HUDEP-2 (cell line): ENCODE data around the gene TRPM3.
A peak's percentile ranks its signal among the peaks of the same experiment; 100 is the strongest.

Source experiments
- DNase-seq, 76 experiments: peaks; one replicate each; lab custom pipeline; 2025; ENCODE audit not compliant: unreplicated experiment in 76 of 76; lab: John Stamatoyannopoulos, UW

Gene TRPM3

DNA sequence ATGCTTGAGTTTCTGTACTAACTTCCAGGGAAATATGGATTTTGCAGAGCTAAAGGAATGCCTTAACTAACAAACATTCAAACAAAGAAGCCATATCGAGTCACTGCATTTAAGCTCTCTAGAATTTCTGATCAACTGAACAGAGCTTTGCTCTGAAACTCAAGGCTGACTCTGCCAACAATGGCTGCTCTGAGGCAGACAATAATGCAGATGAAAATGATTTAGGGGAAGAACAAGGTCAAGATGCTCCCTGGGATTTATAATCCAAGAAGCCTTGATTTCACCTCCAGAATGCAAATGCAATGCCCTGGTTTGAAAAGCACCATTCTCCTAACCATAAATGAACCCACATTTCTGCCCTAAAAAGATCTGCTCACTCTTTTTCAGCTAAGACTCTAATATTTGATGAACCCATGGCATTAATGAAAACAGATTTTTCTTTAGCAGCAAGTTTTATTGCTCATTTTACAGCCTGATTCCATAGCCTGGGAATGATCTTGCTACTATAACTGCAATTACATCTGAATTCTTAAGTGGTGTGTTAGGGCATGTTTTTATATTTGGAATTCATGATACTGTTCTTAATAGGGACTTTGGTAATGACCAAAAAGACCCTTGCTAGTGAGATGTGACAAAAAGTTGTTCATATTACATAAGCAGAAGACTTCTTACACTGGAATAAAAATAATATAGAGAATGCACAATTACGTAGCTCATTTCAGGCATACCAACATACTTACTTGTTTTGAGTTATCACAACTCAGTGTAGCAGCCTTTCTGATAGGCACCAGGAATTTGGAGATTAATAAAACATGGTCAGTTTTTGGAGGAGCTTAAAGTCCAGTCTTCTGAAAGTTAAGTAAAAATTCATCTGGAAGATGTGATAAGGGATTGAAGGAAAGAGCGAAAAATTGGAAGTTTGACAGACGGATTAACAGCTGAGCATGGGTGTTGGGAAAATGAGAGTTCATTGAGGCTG, 169.4 kb downstream of the TRPM3 start:
- no peak for DNase-seq

DNA sequence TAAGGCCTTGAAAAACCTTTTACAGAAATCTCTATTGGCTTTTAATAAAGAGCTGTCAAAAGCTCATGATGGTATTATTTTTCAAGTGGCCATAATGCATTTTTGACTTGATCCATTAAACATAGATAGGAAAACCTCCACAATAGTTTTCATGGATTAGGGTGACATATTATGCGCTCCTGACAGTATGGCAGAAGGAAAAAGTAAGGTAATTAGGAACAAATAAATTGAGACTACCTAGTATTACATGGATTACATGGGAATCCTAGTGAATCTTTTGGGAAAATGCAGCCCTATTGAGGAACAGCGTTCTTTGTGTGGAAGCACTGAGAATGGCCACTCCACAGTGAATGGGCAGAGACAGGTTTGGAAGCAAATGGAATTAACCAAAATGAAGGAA, 171.2 kb downstream of the TRPM3 start:
- no peak for DNase-seq

DNA sequence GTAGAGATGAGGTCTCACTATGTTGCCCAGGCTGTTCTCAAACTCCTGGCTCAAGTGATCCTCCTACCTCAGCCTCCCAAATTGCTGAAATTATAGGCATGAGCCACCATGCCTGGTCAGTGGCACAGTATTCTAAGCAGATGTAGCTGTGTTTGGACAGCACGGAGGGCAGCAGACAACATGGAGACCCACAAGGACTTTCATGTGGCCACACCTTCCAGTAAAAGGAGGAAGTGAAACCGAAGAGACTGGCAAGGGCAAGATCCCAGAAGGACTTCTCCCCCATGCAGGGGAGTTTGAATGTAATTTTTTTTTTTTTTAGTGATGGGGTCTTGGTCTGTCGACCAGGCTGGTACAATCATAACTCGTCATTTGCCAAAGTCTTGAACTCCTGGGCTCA, 172.2 kb downstream of the TRPM3 start:
- DNase-seq = no peak

DNA sequence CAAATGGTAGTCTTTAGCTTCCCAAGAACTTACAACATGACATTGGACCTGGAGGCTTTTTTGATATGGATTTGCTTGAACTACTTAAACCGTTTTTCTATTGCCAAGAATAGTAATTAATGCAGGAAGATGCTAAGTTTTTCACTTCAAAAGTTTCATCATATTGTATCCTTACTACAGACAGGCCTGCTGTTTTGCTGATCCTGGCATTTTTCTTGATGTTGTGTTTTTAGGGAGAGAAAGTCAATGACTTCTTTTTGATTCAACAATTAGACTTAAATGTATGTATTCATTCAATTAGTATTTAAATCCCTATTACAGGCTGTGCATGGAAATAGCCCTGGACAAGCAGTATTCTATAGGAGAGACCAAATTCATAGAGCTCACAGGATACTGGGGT, 172.7 kb downstream of the TRPM3 start:
- DNase-seq = no peak

DNA sequence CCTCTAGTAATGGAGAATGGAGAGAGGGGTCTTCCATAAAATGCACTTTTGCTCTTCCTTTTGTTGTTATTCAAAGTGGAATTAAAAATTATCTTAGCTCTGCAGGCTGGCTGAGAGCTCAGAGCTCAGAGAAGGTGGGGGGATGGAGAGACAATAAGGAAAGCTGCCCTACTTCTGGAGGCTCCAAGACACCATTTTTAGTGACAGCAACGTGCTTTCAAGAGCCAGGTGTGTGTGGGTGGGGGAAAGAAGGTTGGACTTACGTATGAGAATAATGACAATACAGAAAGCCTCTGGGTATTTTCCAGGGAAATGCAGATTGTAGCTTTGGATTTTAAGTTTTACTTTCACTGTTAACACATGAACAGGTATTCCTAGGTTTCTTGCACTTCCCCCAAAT, 173.9 kb downstream of the TRPM3 start:
- DNase-seq = no peak

DNA sequence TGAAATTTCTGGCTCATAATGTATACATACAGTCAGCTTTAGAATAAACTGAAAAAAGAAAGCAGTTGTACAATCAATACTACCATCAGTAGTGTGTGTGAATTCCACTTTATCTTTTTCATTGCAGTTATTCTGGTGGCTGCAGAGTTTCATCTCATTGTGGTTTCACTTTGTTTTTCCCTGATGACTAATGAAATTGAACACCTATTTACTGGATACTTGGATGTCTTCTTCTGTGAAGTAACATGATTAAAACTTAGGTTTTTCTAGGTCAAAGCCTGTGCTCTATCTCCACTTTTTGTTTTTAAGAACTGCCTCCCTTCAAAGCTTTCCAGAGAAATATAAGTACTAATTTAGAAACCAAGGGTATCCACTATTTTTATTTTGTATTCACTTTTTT, 174.3 kb downstream of the TRPM3 start:
- no peak for DNase-seq

DNA sequence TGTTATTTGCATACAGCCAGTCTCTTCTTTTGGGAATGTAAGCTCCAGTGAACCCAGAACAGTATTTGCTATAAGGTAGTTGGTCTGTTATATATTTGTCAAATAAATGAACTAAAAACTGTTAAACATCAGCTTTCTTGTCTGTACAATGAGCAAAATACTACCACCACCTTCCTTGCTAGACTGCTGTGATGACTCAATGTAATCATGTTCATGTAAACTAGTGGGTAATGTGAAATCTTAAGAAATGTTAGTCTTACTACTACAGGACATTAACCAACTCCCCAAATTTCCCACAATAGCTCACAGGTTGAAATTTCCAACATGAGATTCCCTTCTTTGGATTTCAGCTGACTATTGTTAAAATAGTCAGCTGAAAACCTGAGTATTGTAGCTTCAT, 176.1 kb downstream of the TRPM3 start:
- DNase-seq = no peak

DNA sequence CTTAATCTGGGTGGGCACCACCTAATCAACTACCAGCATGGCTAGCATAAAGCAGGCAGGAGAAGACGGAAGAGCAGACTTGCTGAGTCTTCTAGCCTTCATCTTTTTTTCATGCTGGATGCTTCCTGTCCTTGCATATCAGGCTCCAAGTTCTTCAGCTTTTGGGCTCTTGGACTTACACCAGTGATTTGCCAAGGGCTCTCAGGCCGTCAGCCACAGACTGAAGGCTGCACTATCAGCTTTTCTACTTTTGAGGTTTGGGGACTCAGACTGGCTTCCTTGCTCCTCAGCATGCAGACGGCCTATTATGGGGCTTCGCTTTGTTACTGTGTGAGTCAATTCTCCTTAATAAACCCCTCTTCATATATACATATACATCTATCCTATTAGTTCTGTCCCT, 180.2 kb downstream of the TRPM3 start:
- no peak for DNase-seq

DNA sequence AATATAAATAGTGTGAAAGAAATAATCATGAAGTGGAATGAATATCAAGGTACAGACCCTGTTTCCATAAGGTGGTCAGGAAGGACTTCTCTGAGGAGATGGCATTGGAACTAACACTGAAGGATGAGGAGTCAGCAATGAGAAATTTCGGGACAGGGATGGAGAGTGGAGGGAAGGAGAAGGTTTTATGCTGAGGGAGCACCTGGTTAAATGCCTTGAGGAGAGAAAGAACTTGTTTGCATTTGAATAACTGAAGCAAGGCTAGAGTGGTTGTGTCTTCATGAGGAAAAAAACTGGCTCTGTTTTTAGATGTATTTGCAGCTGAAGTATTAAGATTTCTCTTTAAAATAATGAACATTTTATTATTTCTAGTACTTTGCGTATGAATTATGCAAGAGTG, 180.8 kb downstream of the TRPM3 start:
- no peak for DNase-seq

DNA sequence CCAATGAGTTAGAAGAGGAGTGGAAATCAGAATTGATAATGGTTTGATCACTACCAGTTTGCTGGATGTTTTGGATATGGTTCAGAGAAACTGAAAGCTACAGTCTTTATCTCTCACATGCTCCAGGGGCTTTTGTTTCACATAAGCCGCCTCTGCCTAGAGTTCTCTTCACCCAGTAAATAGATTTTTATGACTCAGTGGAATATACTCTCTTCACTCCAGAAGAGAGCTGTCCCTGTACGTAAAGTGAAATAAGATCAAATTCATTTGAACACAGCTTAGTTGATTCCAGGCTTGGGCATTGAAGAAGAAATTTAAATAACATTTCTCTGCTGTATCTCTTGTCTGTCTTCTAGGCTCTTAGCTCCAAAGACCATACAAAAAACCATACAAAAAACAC, 184.9 kb downstream of the TRPM3 start:
- DNase-seq = no peak

DNA sequence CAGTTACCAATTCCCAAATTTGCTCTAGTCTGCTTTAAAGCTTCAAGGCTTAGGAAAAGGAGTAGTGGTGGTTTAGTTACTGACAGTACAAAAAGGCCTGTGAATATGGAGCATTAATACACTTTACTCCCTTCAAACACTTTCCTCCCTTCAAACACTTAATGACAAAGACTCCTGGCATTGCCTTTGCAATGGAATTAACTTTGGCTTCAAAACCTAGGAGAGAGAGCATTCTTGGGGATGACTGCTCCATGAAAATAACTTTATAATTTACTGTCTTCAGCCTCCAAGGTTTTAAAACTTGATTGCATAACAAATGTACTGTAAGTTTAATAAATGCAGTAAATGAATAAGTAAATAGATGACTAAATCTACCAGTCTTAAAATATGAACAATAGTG, 185.6 kb downstream of the TRPM3 start:
- no peak for DNase-seq

DNA sequence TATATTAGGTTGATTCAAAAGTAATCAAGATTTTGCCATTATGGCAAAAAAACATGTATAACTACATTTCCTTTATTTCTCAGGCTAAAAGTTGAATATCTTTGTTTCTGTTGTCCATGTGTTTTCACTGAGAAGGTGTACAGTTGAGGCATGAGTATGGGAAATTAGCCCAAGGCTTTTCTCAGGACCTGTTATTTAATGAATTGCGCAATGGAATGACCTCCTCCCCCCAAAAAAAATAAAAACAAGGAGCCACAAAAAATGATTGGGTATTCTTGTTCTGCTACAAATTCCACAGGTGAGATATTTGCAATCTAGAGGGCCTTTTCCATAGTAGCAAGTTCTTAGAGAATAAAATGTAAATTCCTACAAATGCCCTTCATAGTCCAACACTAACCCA, 186.8 kb downstream of the TRPM3 start:
- DNase-seq = no peak

DNA sequence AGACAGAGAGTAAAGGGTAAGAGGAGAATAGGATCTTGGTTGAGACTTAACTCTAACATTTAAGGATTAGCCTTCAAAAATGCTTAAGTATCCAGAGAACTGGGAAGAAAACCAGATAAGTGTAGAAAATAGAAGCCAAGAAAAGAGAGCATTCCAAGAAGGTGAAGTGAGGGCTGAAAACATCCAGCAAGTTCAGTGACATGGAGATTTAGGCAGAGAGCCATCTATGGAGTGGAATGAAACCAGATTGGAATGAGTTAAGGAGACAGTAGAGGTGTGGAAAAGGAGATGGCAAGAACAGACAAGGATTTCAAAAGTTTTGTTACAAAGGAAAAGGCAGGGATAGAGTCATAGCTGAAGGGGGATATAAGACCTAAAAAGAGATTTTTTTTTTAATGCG, 188.1 kb downstream of the TRPM3 start:
- no peak for DNase-seq

DNA sequence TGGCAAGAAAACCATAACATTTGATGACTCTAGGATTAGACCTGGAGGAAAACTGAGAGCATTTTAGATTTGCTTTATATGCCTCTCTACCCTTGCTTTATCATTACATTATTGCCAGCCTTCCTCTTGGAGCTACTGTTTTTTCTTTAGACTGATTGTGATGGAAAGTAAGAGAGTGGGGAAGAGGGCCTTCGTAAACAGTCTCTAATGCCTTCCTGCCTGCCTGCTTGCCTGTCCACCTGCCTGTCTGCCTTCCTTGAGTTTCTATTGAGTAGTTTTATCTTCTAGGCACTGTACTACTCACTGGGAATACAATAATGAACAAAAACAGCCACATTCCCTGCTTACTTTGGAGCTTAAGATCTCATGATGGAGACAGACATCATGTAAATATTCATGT, 189.3 kb downstream of the TRPM3 start:
- DNase-seq = no peak

DNA sequence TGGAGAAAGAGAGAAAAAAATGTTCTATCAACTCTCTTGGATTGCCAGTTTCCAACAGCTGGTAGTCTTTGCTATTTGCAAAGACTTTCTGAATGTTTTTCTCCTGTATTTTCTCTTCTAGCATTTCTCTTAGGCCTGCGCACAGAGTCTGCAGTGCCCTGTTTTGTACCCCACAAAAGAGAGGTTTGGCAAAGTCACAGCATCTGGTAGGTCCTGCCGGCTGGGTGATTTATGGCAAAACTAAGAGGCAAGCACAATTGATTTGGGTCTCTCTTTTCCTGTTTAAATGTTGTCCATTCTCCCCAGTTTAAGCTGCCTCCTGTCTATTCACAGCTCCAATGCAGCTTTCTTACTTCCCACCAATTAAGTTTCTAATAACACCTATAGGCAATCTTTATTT, 193.9 kb downstream of the TRPM3 start:
- DNase-seq = no peak

DNA sequence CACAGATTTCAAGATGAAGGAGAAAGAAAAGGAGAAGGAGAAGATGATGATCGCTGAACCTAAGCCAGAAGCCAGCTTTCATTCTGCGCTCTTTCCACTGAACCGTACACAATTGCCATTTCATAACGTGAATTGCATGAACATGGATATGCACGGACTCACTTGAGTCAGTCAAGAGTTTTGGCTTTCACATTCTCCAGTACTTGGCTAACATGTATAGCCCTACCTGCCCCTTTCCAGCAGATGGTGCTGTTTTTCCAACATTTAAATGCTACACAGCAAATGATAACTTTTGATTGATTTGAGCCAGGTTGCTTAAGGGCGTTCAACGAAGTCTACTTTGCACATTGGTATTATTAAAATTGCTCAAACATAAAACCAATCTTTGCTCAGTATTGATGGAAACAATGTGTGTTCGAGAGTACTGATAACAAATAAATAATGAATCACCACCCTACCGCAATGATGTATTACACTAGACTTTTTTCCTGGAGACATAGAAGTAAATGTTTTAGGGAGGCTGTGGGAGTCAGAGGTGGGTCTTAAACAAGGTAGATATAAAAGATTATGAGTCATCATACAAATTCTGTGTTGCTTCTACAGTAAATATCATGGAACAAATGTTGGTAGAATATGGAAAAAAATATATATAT, 196.4 kb downstream of the TRPM3 start:
- DNase-seq = peak in 18 of 76 experiments; percentile 2 to 52 (median 12)

DNA sequence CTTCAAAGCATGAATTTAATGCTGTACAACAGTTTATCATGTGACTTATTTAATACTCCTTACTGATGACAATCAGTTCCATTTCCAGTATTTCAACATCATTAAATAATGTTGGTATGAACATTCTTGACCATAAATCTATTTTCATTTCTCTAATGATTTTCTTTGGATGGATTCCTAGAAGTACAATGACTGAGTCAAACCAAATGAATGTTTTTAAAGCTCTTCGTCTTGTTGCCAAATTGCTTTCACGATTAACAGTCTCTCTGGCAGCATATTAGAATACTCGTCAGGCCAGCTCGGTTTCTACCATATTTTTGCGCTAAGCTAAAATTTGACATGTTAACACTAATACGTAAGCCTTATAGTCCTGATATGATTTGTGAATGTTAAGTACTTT, 197.0 kb downstream of the TRPM3 start:
- no peak for DNase-seq

DNA sequence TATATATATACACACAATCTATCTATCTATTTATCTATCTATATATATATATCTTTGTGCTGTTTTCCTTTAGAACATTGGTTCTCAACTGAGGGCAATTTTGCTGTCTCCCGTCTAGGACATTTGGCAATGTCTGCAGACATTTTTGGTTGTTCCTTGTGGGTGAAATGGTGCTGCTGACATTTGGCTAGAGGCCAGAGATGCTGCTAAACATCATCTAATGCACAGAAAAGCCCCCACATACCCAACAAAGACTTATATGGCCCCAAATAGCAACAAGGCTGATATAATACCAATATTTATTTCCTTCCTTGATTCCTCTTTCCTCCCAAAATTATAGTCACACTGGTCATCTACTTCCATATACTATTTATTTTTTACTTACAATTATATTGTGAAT, 197.5 kb downstream of the TRPM3 start:
- DNase-seq = no peak

DNA sequence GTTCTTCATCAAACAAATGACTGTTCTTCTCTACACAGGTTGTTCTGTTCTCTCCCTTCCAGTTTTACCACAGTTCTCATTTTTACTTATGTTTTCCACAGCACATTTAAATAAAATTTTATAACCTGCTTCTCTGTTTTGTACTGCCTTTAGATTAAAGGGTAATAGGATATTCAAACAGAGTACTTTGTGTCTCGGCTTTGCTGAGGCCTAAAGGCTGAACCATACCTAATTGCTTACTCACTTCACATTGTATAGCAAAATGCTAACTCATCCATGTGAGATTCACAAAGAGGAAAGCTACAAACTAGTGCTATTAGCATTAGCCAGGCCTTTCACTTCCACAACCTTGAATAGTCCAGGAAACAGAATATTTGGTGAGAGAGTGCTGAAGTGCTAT, 200.3 kb downstream of the TRPM3 start:
- no peak for DNase-seq

DNA sequence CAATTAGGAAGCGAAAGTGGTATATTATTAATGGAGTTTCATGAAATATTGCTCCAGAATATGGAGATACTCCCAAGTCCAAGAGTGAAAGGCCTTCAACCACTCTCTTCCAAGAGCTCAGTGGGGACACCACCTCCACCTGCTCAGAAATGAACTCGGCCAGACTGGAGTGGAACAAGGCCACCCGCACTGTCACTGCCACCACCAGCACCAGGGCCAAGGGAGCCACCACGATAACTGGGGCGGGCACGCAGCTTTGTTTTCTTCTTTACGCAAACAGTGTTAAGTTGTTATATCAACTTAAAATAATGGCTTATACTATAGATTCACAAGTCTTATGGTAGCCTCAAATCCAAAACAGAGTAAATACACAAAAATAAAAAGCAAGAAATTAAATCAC, 204.1 kb downstream of the TRPM3 start:
- no peak for DNase-seq

DNA sequence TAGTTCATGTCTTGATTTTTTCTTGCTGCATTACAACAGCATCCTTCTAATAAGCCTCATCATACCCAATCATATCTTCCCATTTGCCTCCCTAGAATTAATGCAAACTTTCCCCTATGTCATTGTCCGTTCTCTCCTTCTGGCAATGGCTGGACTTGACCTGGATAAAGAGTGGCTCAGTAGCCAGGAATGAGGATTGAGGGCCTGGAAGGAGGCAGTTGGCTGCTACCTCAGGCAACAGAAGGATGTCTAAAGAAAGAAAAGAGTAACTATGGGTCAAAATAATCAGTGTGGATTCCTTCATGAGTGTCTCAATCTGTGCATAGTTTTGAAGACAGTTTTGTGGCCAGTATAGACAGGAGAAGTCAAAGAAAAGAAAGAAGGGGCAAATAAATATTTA, 209.6 kb downstream of the TRPM3 start:
- no peak for DNase-seq

DNA sequence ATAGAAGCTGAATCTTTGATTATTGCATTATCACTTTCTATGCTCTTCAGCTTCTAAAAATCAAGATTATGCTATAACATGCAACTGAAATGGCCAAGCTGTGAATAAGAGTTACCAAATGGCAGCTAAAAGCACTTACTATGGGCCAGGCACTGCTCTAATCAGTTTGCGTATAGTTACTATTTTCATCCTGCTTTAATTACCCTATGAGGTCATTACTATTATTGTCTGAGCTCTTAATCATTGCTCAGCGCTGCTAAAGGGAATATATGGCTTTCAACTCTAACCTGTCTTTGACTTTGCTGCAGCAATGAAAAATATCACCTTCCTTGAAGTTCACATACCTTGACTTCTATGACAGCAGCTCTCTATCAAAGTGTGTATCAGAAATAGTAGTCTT, 210.8 kb downstream of the TRPM3 start:
- DNase-seq = no peak
